ENCODE measurements around the gene MAP3K3. TPM values are rescaled to one million over a fixed set of nuclear protein-coding genes. Genes with fewer than 3 reads are reported as not detected.

Gene MAP3K3
- total RNA-seq, 1 experiment from 2014 or later = 16.2 TPM

DNA sequence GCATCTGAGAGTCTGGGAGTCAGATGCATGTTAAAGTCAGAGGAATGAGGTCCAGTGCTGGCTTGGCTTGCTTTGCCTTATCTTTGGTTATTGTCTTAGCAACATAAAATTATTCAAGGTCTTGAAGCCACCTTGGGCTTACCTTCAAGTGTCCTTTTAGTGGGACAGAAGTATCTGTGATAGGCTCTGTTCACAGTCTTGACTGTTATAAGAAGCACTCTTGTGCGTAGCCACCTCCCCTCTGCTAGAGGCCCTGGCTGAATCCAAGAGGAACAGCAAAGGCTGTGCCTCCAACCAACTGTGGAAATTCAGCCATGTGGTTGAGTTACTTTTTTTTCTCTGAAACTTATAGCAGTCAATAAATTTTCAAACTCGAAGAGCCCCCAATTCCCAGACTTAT, 8.6 kb upstream of the MAP3K3 start:
- H3K4me1 ChIP-seq = no peaks in the 10 kb centered on the region
- no peaks in the 10 kb centered on the region for H3K4me1 Mint-ChIP-seq (ENCODE audit: low read depth, unreplicated experiment)
- no peak overlapping the region for H3K27ac Mint-ChIP-seq (ENCODE audit: unreplicated experiment)
- H3K36me3 ChIP-seq (ENCODE audit: control insufficient read depth, insufficient read depth, low read length) = no peaks in the 10 kb centered on the region
- BruUV-seq (replicated peaks) = no TSS peak
- H3K27me3 ChIP-seq (replicated peaks; ENCODE audit: control insufficient read depth, insufficient read depth, low read length) = no peaks in the 10 kb centered on the region
- ChIA-PET CTCF (interaction anchor here (2.6 kb wide), 1 partner anchor 8 kb away, joined by 22 read pairs; the partner anchor contains the start of gene MAP3K3), POLR2A (no interaction called here)
- DNase-seq = no peak
- no peak overlapping the region for H3K4me3 ChIP-seq (ENCODE audit: low read depth, low read length)
- intact Hi-C loops (cut with micrococcal nuclease; ENCODE audit: unreplicated experiment) = loop anchor here (2.0 to 5.0 kb wide), 2 partner anchors 135 to 166 kb away; partner anchors contain the start of gene CYB561
- H3K27me3 Mint-ChIP-seq (ENCODE audit: insufficient read depth, unreplicated experiment) = peaks cover 14% of the 10 kb centered on the region
- H3K9me3 Mint-ChIP-seq (ENCODE audit: unreplicated experiment) = no peaks in the 10 kb centered on the region
- no peak overlapping the region for H3K4me3 Mint-ChIP-seq (ENCODE audit: unreplicated experiment)
- TF ChIP-seq, protein P1, sequence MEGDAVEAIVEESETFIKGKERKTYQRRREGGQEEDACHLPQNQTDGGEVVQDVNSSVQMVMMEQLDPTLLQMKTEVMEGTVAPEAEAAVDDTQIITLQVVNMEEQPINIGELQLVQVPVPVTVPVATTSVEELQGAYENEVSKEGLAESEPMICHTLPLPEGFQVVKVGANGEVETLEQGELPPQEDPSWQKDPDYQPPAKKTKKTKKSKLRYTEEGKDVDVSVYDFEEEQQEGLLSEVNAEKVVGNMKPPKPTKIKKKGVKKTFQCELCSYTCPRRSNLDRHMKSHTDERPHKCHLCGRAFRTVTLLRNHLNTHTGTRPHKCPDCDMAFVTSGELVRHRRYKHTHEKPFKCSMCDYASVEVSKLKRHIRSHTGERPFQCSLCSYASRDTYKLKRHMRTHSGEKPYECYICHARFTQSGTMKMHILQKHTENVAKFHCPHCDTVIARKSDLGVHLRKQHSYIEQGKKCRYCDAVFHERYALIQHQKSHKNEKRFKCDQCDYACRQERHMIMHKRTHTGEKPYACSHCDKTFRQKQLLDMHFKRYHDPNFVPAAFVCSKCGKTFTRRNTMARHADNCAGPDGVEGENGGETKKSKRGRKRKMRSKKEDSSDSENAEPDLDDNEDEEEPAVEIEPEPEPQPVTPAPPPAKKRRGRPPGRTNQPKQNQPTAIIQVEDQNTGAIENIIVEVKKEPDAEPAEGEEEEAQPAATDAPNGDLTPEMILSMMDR (IDR thresholded peaks at IDR 0.05; ENCODE audit: insufficient read depth in 1 of 2, low read depth in 1 of 2, low read length in 1 of 2, severe bottlenecking in 1 of 2, unreplicated experiment in 1 of 2) = no peak
- no peaks in the 10 kb centered on the region for H3K9me3 ChIP-seq
- H3K36me3 Mint-ChIP-seq (ENCODE audit: insufficient read depth, unreplicated experiment) = peaks cover 5% of the 10 kb centered on the region

DNA sequence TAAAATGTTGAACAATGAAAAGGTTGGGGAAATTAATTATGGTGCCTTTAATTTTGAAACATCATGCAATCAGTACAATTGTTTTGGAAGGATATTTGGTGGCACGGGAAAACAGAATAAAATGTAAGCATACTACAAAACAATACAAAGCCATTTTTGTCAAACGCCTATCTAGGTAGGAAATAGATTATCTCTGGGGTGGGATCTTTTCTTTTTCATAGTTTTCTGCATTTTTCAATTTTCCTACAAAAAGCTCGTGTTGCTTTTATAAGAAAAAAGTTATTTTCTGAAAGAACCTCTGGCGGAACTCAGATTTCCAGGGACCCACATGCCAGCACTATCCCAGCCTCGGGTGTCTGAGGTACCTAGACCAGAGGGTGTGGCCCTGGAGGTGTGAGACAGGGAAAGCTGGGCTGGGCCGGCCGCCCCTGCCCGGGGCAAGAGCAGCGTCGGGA, 961 bp upstream of the MAP3K3 start:
- Histone ChIP-seq H3K27me3 (replicated peaks; ENCODE audit: control insufficient read depth, insufficient read depth, low read length) (no peaks in the 10 kb centered on the region), H3K4me1 (no peaks in the 10 kb centered on the region; the same call in 1 of the 2 replicates), H3K36me3 (ENCODE audit: control insufficient read depth, insufficient read depth, low read length) (no peaks in the 10 kb centered on the region), H3K9me3 (no peaks in the 10 kb centered on the region), H3K4me3 (ENCODE audit: low read depth, low read length) (peak overlapping the region; percentile 57)
- Mint-ChIP-seq H3K9me3 (ENCODE audit: unreplicated experiment) (no peaks in the 10 kb centered on the region), H3K27ac (ENCODE audit: unreplicated experiment) (peak overlapping the region; percentile 43), H3K4me1 (ENCODE audit: low read depth, unreplicated experiment) (peaks cover 10% of the 10 kb centered on the region), H3K36me3 (ENCODE audit: insufficient read depth, unreplicated experiment) (peaks cover 12% of the 10 kb centered on the region), H3K4me3 (ENCODE audit: unreplicated experiment) (peak overlapping the region; percentile 94), H3K27me3 (ENCODE audit: insufficient read depth, unreplicated experiment) (peaks cover 11% of the 10 kb centered on the region)
- DNase-seq = no peak
- intact Hi-C loops (cut with micrococcal nuclease; ENCODE audit: unreplicated experiment) = loop anchor here (5.0 to 10.0 kb wide), 2 partner anchors 76 to 224 kb away; partner anchors contain the start of gene SMARCD2
- TF ChIP-seq, protein P1 (IDR thresholded peaks at IDR 0.05; ENCODE audit: insufficient read depth in 1 of 2, low read depth in 1 of 2, low read length in 1 of 2, severe bottlenecking in 1 of 2, unreplicated experiment in 1 of 2) = no peak
- ChIA-PET CTCF (interaction anchor here (1.0 to 1.5 kb wide), 6 partner anchors 9 to 228 kb away, joined by 3 to 25 read pairs (median 6); no protein-coding TSS in a partner anchor), POLR2A (interaction anchor here (0.6 to 1.4 kb wide), 6 partner anchors 9 to 525 kb away, joined by 3 to 11 read pairs (median 5); partner anchors contain the start of gene CYB561)
- TSS peak; percentile 96 for BruUV-seq (replicated peaks)

DNA sequence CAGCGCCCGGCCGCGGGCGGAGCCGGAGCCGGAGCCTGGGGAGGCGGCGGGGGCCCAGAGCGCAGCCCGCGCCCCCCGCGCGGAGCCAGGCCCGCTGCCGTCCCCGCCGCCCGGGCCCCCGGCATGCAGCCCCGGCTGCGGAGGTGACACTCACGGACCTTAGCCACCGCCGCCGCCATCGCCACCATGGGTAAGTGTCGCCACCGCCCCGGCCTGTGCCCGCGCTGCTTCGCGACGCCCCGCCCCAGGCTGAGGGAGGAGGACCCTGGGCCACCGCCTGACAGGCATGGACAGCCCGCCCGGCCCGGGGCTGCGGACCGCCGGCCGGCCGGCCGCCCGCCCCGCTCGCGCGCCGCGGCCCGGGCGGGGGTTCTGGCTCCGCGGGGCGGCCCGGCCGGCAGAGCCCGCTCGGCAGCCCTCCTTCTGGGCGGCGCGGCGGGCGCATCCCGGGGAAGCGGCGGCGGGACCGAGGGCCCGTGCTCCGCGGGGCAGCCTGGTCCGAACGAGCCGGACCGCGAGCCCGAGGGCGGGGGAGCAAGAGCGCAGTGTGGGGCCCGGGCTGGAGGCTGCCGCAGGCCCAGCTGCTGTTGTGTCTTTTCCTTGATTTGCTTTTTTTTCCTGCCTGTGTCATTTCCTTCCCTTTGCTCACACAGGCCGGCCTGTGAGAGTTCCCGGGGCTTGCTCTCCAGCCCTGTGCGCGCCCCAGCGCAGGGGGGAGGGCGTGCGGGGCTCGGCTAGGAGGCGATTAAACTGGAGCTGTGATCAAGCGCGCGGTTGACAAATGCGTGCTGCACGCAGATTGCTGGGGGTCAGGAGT, 565 bp downstream of the MAP3K3 start:
- TF ChIP-seq, protein P1 (IDR thresholded peaks at IDR 0.05; ENCODE audit: insufficient read depth in 1 of 2, low read depth in 1 of 2, low read length in 1 of 2, severe bottlenecking in 1 of 2, unreplicated experiment in 1 of 2) = no peak
- intact Hi-C loops (cut with micrococcal nuclease; ENCODE audit: unreplicated experiment) = loop anchor here (1.0 to 10.0 kb wide), 4 partner anchors 72 to 222 kb away; partner anchors contain the start of genes DCAF7, SMARCD2 and STRADA
- H3K4me3 Mint-ChIP-seq (ENCODE audit: unreplicated experiment) = peak overlapping the region; percentile 94
- Histone ChIP-seq H3K4me3 (ENCODE audit: low read depth, low read length) (peak overlapping the region; percentile 95), H3K27me3 (replicated peaks; ENCODE audit: control insufficient read depth, insufficient read depth, low read length) (no peaks in the 10 kb centered on the region), H3K9me3 (no peaks in the 10 kb centered on the region), H3K36me3 (ENCODE audit: control insufficient read depth, insufficient read depth, low read length) (no peaks in the 10 kb centered on the region), H3K4me1 (no peaks in the 10 kb centered on the region; the same call in 1 of the 2 replicates)
- POLR2A ChIA-PET = interaction anchor here (0.5 to 1.4 kb wide), 10 partner anchors 11 to 204 kb away, joined by 3 to 6 read pairs (median 4); partner anchors contain the start of genes CCDC47, DCAF7 and TACO1
- H3K27ac Mint-ChIP-seq (ENCODE audit: unreplicated experiment) = peak overlapping the region; percentile 78
- H3K9me3 Mint-ChIP-seq (ENCODE audit: unreplicated experiment) = no peaks in the 10 kb centered on the region
- peak; percentile 76 to 84 for DNase-seq
- CTCF ChIA-PET = interaction anchor here (0.8 to 1.5 kb wide), 6 partner anchors 10 to 226 kb away, joined by 3 to 25 read pairs (median 6); no protein-coding TSS in a partner anchor
- peaks cover 16% of the 10 kb centered on the region for H3K4me1 Mint-ChIP-seq (ENCODE audit: low read depth, unreplicated experiment)
- H3K27me3 Mint-ChIP-seq (ENCODE audit: insufficient read depth, unreplicated experiment) = peaks cover 9% of the 10 kb centered on the region
- no TSS peak for BruUV-seq (replicated peaks)
- peaks cover 12% of the 10 kb centered on the region for H3K36me3 Mint-ChIP-seq (ENCODE audit: insufficient read depth, unreplicated experiment)

Data from Caco-2 (cell line).